GM18868 (cell line): Measurements from ENCODE around the gene ALK.

Experiments used
- ATAC-seq: cut with Tn5 transposase; IDR thresholded peaks from one replicate; pipeline ENCODE4 v1.9.1; 2021; ENCODE audit warnings: mild to moderate bottlenecking, moderate library complexity; ENCODE audit not compliant: unreplicated experiment

Gene ALK

DNA sequence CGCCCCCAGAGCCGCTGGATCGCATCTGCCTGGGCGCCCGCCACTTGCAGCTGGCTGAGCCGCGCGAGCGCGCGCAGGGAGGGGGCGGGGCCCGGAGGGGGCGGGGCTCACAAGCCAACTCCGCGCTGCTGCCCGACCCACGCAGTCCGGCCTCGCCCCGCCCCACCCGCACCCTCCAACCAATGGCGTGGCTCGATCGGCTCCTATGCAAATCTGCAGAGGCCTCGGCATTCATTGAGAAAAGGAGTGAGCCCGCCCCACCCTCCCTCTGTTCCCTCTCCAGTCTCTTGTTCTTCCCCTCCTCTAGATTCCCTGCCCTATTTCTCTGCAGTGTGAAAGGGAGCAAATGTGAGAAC is at the start of gene ALK:
TSS of gene ALK (minus strand) at position 27 of the 356 bp plus-strand sequence. CDS start 927 bp downstream, outside the sequence.
- ATAC-seq = no peak

- ATAC-seq = no peak
Observed at GRCh38 chr2:29966266-29966665, 44.9 kb upstream of the ALK start.

DNA sequence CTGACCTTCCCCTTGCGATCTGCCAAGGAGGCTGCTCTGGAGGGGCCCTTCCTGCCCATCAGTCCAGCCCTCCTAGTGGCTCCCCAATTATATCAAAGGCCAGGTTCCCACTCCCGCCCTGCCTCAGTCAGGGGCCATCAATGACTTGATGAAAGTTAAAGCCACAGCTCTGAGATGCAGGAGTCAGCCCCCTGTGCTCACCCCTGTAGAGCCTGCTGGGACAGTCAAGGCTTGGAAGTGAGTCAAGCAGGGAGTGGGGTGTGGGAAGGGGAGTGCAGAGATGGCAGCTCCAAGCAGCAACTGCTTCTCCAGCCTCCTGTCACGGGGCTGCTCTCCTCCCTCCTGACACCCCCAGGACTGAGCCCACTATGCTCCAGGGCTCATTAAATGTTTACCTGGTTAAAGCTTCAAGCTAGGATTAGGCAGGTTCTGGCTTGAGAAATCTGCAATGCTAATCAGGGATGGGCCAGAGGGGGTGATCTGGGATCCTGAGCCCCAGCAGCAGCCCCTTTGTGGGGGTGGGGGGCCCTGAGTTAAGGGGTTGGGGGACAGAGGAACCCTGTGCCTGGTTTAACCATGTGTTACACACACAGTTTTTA is 42.7 kb upstream of the ALK start:
- ATAC-seq = no peak

DNA sequence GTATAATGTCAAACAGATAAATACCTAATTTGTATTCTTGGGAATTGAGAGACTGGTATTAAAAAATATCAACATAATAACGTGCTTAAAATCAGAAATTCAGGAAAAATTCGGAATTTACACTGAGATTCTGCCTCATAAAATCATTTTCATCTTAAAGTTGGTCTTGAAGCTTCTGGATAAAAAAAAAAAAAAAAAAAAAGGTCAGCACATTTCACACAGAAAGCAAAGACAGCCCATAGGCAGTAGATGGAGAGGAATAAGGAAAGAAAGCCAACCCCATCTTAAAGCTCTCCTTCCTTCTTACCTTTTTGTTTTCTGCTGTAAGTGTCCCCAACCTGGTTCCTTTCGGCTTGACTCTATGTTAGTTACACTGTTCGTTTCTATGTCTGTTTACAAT is 41.5 kb upstream of the ALK start:
- no peak for ATAC-seq

- no peak for ATAC-seq
Observed at GRCh38 chr2:29954316-29954715, 32.9 kb upstream of the ALK start.

- ATAC-seq = no peak
Observed at GRCh38 chr2:29952973-29953372, 31.6 kb upstream of the ALK start.

DNA sequence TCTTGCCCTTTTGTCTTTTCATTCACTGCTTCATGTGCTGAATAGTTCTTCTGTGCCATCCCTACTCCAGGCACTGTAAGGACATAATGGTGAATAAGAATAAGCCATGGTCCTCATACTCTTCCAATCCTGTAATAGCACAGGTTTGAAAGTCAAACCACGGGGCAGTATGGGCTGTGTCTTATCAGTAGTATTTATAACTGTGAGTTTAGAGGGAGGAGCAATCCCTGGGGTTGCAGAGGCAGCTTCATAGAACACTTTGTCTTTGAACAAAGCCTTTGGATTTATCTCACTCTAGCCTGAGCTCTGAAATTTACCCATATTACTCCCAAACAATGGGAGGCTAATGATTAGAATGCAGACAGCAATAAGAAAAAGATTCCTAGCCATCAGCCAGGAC is 30.2 kb upstream of the ALK start:
- no peak for ATAC-seq

DNA sequence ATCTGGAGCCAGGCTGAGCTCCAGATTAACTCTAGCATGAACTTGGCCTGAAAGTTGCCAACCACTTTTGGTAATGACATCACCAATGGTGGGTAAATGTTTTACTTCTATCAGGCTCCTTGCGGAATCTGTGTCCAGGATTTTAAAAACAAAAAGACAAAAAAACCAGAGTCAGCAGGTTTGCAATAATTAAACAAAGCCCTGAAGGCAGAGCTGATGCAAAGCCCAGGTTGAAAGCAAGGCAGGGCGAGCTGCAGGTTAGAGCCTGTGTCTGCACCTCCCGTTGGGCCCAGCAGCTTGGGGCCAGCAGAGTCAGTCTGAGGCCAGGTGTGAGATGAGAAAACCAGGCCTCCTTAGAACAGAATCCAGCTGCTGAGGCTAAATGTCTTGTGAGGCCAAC is 29.1 kb upstream of the ALK start:
- no peak for ATAC-seq

DNA sequence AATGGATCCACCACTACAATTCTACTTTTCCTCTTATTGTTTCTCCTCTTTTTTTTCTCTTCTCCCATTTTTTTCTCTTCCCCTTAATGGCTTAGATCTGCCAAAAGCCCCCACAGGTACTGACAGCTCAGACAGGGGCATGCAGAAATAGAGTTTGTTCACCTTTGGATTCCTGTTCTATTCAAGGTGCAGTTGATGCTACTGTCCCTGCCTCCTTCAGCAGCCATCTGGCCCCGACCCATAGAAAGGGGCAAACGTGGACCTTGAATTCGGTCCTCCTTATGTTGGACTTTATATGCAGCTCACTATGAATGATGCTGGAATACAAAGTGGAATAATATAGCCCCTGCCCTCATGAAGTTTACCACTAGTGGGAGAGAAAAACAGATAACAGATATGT is 27.7 kb upstream of the ALK start:
- no peak for ATAC-seq

GRCh38 chr2:29946505-29946904 is 25.1 kb upstream of the ALK start:
- ATAC-seq = no peak

DNA sequence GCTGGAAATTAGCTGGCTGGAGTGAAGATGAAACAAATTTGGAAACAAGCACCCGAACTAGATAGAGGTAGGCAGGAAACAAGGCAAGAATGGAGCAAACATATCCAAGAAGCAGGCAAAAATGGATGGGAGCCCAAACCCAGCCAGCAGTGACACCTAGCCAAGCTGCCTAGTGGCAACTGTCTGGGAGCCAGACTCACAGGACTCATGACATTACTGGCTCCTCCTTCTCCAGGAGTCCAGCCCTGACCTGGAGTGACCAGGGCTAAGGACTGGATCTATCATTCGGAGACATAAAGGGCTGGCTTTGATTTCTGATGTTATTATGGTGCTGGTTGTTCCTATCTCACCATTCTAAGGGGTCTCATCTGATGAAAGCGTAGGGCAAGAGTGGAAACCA is 21.3 kb upstream of the ALK start:
- ATAC-seq = no peak

GRCh38 chr2:29940706-29941105 is 19.3 kb upstream of the ALK start:
- ATAC-seq = no peak

GRCh38 chr2:29936020-29936419 is 14.6 kb upstream of the ALK start:
- no peak for ATAC-seq

- ATAC-seq = no peak
Observed at GRCh38 chr2:29931818-29932217, 10.4 kb upstream of the ALK start.

DNA sequence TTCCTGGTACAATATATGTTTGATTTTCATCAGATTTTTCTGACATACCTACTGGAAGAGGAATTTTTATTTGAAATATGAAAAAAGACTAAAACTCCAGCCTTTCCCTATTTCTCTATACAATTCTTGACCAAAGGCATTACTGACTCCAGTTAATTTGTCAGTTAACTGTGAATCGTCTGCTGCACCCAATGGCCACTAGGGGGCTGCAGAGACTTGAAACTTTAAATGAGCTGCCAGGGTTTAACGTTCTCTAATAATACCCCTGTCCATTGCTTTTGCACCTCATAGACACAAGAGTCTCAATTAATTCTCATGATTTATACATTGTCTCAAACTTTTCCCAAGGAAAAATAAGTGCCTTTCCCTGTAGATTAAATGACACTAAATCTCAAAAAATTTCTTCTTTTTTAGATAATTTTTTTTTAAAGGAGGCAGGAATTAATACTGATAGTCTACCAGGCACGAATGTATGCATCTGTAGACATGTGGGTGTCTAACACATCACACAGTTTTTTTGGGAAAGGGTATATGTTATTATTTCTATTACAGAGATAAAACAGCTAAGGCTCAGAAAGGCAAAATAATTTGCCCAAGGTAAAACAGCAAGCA is 1.8 kb upstream of the ALK start:
- peak; percentile 55 for ATAC-seq

DNA sequence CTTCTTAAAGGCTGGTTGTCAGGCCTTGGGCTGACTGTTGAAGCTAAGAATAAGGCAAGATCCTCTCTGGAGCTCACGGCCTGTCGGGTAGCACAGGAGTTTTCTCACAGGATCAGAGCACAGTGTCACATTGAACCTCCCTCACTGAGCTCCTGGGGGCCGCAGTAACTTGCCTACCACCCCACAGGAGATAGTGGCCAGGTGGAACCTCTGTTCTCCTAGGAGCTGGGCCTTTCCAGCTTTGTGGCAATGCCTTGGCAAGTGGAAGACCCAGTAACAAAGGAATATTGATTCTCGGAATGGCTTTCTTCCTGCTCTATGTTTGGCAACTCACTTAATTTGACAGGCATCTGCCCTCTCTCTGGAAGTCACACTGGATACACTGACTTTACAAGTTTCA is 1.2 kb upstream of the ALK start:
- no peak for ATAC-seq

DNA sequence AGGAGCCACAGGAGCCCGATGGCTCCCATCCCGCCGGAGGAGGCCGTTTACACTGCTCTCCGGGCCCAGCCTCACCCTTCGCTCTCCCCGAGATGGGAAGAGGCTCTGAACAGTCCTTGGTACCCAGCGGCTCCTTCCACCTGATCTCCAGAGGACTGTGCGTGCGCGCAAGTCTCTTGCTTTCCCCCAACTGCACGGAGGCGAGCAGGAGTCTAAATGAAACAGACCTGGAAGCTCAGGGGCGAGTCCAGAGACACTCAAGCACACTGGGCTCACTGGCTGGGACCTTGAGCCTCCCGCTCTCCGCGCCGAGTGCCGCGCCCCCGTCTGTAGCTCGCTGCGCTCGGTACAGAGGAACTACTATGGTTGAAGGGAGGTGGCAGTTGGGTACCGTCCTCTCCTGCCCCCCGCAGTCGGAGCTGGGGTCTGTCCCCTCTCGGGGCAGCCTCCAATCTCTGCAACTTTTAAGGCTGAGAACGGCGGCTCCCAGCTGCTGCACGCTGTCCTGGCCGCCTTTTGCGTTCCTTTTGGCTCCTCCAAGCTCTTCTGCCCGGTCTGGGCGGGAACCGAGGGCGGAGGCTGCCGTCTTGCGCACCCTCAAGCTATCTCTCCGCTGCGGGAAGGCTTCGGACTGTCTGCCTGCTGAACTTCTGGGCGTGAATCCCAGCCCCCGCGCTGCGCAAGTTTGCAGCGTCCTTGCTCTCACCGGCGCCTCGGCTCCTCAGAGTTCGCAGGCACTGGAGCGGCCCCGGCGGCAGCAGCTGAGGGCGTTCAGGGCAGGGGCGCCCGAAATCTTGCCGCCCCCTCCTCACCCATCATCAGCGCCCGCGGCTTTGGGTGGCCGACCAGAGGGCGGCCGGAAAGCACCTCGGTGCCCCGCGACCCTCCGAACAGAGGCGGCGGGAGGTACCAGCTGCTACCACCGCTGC is 491 bp downstream of the ALK start:
- no peak for ATAC-seq

- ATAC-seq = no peak
Observed at GRCh38 chr2:29920130-29920577, 1.2 kb downstream of the ALK start.

DNA sequence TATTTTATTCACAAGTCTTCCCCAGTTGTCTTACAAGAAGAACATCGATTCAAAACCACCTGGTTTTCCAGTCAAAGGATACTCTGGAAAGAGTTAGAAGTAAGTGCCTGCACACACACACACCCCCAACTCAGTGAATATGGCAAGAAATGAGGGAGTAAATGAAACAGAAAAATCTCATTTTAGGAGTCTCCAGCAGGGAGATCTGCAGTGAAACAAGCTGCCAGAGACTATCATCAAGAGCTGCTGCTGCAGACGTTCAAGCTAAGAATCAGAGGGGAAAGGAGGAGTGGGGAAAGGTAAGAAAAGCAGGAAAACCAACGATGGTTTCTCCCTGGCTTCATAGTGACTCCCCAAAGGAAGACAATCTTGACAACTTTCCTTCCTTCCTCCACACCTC is 2.4 kb downstream of the ALK start:
- ATAC-seq = no peak

DNA sequence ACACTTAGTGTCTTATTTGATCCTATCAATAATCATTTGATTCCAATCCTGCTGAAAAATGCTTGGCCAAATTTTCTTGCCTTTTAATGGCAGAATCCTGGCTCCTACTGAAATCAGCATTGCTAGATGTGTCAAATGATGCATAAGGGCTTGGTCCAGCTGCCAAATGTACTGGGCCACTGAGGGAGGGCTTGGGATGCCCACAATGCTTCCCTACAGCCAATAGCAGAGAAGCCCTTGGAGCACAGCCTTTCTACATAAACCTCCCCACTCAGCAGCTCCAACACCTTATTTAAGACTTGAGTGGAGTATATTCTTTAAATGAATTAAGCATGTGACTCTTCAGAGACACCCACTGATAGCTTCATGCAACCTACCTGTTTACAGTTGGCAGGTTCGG is 3.6 kb downstream of the ALK start:
- no peak for ATAC-seq

- no peak for ATAC-seq
Observed at GRCh38 chr2:29916571-29916970, 4.8 kb downstream of the ALK start.

DNA sequence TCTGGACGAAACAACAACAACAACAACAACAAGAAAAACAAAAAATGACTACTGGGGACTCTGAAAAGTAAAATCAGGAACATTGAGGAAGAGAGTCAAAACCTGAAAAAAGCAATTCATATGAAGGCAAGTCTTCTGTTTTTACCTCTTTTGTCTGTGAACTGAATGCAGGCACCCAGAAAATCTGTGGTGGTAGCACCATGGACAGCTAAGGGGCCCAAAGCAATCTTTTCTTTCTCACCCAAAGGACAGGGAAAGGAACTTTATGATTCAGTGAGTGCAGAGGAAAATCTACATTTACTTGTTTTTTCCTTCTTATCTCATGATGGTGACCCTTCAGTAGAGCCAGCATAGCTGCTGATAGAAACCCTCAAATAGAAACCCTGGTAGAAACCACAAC is 10.4 kb downstream of the ALK start:
- ATAC-seq = no peak
